ENCODE data around the gene ALDH3B1. TPM values are rescaled to one million over a fixed set of nuclear protein-coding genes. Genes with fewer than 3 reads are reported as not detected.

ALDH3B1 gene
- total RNA-seq, 1 experiment from 2014 or later, result not detected

DNA sequence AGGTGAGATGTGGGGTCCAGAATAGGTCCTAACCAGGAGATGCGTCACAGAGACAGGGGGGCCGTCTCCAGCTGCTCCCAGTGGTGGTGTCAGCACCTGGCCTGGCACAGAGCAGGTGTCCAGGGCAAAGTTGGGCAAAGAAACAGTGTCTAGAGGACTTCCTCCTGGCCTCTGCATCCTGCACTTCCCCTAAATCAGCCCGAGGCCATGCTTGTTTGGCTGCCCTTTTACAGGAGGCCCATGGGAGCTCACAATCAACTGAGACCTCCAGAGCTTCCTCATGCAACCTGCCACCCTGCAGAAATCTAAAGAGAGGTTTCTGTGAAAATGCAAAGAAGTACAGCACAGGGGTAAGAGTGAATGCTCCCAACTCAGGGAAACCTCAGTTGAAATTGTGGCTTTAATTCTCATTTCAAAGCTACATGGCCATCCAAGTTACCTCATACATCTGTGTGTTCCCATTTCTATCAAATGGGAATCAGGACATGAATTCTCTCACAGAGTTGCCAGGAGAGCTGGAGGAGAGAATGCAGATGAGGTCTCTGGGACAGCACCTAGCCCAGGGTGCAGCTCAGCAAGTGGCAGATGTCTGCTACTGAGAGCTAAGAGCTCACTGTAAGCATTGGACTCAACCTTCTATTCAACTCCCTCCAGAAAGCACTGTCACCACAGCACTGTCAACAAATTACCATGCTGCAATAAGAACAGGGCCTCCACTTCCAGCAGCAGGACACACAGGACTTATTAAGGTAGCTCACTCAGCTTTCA lies 61.3 kb downstream of the ALDH3B1 start:
- no peaks in the 10 kb centered on the region for H3K23me2 ChIP-seq (ENCODE audit: insufficient read length, low read depth, low read length, poor library complexity, severe bottlenecking)
- no peak overlapping the region for H3K56ac ChIP-seq (ENCODE audit: insufficient read length, low read depth, low read length)
- no CpG with 5 or more reads among the region's 3 CpGs for WGBS (ENCODE audit: extremely low coverage, insufficient read length, low lambda C conversion rate)
- no peak overlapping the region for H2AFZ ChIP-seq (ENCODE audit: low read length)
- Mint-ChIP-seq H3K4me3 (no peak overlapping the region), H3K27me3 (ENCODE audit: low read depth) (no peaks in the 10 kb centered on the region), H3K27ac (no peak overlapping the region; a peak in 1 of 7 replicates), H3K9me3 (no peaks in the 10 kb centered on the region), H3K36me3 (ENCODE audit: insufficient read depth in 1 of 3, low read depth in 3 of 3) (peaks cover 34 to 86% (median 71%) of the 10 kb centered on the region in 3 experiments), H3K4me1 (no peaks in the 10 kb centered on the region)
- peaks cover 3% of the 10 kb centered on the region for H3K79me1 ChIP-seq (ENCODE audit: insufficient read depth, low read depth, low read length, poor library complexity, severe bottlenecking)
- H3K4me2 ChIP-seq (ENCODE audit: insufficient read depth, insufficient read length, low read length), result no peak overlapping the region
- no peak for TF ChIP-seq CTCF (conservative IDR thresholded peaks at IDR 0.05)
- no peaks in the 10 kb centered on the region for H3K27me3 ChIP-seq (ENCODE audit: insufficient read depth, low read length)
- H4K5ac ChIP-seq (ENCODE audit: insufficient read length, low read depth, low read length), result no peak overlapping the region
- no peak overlapping the region for H3K14ac ChIP-seq (ENCODE audit: insufficient read depth, low read length)
- H4K91ac ChIP-seq (ENCODE audit: insufficient read length, low read depth, low read length), result no peak overlapping the region
- no peak overlapping the region for H2BK5ac ChIP-seq (ENCODE audit: insufficient read length, low read length)
- H3T11ph ChIP-seq (ENCODE audit: low read length), result no peak overlapping the region
- no peak overlapping the region for H2BK20ac ChIP-seq (ENCODE audit: low read depth, low read length, poor library complexity, severe bottlenecking)
- H3K9me3 ChIP-seq (ENCODE audit: control insufficient read depth, low read depth, low read length), result no peaks in the 10 kb centered on the region
- H3K27ac ChIP-seq (ENCODE audit: insufficient read length, low read depth, low read length), result no peak overlapping the region
- no peak for DNase-seq
- no peaks in the 10 kb centered on the region for H3K79me2 ChIP-seq (ENCODE audit: insufficient read depth, low read length)
- no peak overlapping the region for H3K18ac ChIP-seq (ENCODE audit: insufficient read length, low read depth, low read length)
- H3K23ac ChIP-seq (ENCODE audit: insufficient read length, low read depth, low read length), result no peak overlapping the region
- no peak overlapping the region for H2BK15ac ChIP-seq (ENCODE audit: low read depth, low read length)
- H3K4ac ChIP-seq (ENCODE audit: low read depth, low read length), result no peak overlapping the region
- H2BK12ac ChIP-seq (ENCODE audit: insufficient read length, low read depth, low read length), result no peak overlapping the region
- no peaks in the 10 kb centered on the region for H4K20me1 ChIP-seq (ENCODE audit: control insufficient read depth, insufficient read depth, insufficient read length)
- no peak overlapping the region for H2AK5ac ChIP-seq (ENCODE audit: insufficient read length, low read length)
- H3K4me1 ChIP-seq (ENCODE audit: insufficient read depth, low read length), result no peaks in the 10 kb centered on the region
- H3K9ac ChIP-seq (ENCODE audit: extremely low read depth, insufficient read length, low read length), result no peak overlapping the region
- no peak overlapping the region for H4K8ac ChIP-seq (replicated peaks; ENCODE audit: insufficient read length, low read depth, low read length)
- no peak overlapping the region for H2BK120ac ChIP-seq (ENCODE audit: low read depth, low read length, poor library complexity, severe bottlenecking)

Data from H9 (cell line).